Muscle layer of duodenum (tissue), 2 donors: Measurements from ENCODE around the gene RPL3.

Experiments
- H3K27ac ChIP-seq: one replicate; pipeline ENCODE4 v1.7.0; 2013; ENCODE audit warnings: mild to moderate bottlenecking, low read length
- H3K27me3 ChIP-seq: one replicate; pipeline ENCODE4 v1.7.0; 2013; ENCODE audit warnings: low read depth, mild to moderate bottlenecking, control low read depth, low read length
- H3K36me3 ChIP-seq, 2 donors: one replicate each; pipeline ENCODE4 v1.7.0; 2013; ENCODE audit warnings: low read length in 2 of 2, control low read depth in 1 of 2, mild to moderate bottlenecking in 1 of 2; ENCODE audit not compliant: insufficient read depth in 2 of 2, control insufficient read depth in 1 of 2
- H3K4me1 ChIP-seq, 2 donors: one replicate each; pipeline ENCODE4 v1.7.0; 2013; ENCODE audit warnings: low read length in 2 of 2, mild to moderate bottlenecking in 2 of 2, control low read depth in 1 of 2, moderate library complexity in 1 of 2; ENCODE audit not compliant: insufficient read depth in 2 of 2, control insufficient read depth in 1 of 2
- H3K4me3 ChIP-seq, 2 donors: one replicate each; pipeline ENCODE4 v1.7.0; 2013; ENCODE audit warnings: low read length in 2 of 2, low read depth in 1 of 2, mild to moderate bottlenecking in 1 of 2
- H3K9me3 ChIP-seq, 2 donors: one replicate each; pipeline ENCODE4 v1.7.0; 2013; ENCODE audit warnings: low read length in 2 of 2, control low read depth in 1 of 2, mild to moderate bottlenecking in 1 of 2; ENCODE audit not compliant: control insufficient read depth in 1 of 2
- donor health status: healthy.

RPL3 gene

DNA sequence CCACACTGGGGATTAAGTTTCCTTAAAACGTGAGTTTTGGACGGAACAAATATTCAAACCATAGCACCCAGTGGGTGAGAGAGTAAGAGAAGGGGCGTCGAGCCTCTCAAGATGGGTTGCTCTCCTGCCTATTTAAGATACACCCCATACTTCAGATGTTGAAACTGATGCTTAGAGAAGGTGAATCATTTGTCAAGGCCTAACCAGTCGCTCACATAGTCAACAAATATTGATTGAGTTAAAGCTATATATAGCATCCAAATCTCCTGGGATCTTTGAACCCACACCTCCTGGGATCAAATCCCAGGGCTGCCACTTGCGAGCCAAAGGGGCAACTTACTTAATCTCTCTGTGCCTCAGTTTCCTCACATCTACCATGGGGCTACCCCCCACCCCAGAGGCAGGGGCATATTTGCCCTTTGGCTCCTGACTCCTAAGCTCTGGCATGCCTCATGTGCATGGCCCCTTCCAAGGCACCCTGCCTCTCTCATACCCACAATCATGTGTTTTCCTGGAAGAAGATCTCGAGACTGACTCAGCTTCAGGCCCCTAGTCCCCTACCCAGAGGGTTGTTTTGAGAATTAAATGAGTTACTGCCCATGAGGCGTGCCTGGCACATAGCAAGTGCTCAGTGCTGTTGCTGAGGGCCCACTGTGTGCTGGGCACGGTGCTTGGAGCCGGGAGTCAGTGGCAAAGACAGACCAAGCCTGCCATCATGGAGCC is 55.6 kb downstream of the RPL3 start:
- Histone ChIP-seq H3K9me3 (peaks cover 4 to 16% of the 10 kb centered on the region in 2 donors), H3K27ac (no peak overlapping the region), H3K4me3 (no peak overlapping the region), H3K27me3 (no peaks in the 10 kb centered on the region), H3K36me3 (no peaks in the 10 kb centered on the region), H3K4me1 (no peaks in the 10 kb centered on the region)
